Renal cortical epithelial cell (primary cell): ENCODE results near the gene DAGLA. TPM values are rescaled to one million over a fixed set of nuclear protein-coding genes. Genes with fewer than 3 reads are reported as not detected.

Experiments used
- DNase-seq: peaks from one replicate; pipeline ENCODE4 v3.0.0-alpha.2; 2011; ENCODE audit warnings: low read depth
- total RNA-seq: library from RNA; depleted of rRNA; stranded (reverse); fragments of >200 nt; gene quantifications from 2 replicates; pipeline ENCODE4 v1.2.3, GENCODE V29; 2014

DAGLA gene
- total RNA-seq, 1 donor from 2014 or later, result 6.8 TPM

DNA sequence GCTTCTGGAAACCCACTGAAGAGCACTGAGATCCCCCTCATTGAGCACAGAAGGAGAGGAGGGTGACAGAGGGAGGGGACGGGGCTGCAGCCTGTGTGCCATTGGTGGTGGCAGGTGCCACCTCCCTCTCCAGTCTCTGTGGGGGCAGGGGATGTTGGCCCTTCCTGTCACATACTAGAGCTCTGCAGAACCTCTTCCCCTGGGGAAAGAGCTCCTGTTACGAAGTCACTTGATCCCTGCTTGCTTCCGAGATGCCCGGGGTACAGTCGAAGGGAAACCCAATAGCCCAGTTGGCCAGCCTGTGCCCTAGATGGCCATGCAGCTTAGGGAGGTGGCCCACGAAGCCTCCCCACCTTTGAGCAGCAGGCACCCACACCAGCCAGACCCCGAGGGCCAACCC, 29.4 kb downstream of the DAGLA start:
- no peak for DNase-seq

DNA sequence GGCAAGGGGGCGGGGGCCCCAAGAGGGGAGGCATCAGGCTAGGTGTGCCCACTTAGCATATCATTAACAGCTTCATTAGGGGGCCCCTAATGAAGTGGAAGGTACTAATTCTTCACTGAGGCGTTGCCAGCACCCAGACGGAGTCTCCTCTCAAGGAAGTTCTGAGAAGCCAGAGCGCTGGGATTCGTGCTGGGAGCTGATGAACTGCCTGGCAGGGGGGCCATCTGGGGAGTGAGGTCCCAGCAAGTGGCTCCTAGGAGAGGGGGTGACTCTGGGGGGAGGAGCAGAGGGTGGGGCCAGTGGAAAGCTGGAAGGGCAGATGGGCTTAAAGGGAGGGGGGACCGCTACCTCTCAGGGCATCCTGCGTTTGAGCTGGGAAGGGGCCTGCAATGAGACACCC, 29.8 kb downstream of the DAGLA start:
- no peak for DNase-seq

DNA sequence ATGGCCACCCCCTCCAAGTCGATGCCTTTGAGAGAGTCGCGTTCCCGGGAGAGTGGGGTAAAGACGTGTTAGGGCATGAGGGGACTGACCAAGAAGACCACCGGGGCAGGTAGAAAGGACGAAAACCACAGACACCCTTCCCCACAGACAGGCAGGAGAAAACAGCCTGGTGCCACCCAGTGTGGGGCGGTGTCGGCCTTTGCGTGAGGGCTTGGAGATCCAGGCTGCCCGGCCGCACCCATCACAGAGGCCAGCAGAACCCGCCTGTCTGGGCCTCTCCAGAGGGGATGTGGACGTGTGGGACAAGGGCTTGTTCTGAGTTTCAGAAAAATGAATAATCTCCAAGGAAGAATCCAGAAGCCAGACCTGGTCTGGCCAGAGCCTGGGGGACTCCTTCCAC, 30.8 kb downstream of the DAGLA start:
- no peak for DNase-seq

DNA sequence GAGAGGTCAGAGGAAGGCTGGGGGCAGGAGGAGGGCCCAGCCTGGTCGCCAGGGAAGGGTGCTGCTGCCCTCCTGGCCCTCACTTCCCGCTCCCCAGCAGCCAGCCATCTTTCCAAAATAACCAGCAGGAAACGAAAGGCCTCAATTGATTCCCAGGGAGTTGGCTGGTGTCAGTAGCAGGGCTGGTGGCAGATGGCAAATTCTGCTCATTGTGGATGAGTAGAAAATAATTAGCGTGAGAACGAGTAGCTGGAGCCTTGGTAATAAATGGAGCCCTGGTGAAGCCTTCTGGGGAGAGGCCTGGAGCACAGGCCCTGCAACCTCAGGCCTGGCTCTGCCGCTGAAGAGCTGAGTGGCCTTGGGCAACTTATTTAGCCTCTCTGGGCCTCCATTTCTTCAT, 31.3 kb downstream of the DAGLA start:
- DNase-seq, result no peak

DNA sequence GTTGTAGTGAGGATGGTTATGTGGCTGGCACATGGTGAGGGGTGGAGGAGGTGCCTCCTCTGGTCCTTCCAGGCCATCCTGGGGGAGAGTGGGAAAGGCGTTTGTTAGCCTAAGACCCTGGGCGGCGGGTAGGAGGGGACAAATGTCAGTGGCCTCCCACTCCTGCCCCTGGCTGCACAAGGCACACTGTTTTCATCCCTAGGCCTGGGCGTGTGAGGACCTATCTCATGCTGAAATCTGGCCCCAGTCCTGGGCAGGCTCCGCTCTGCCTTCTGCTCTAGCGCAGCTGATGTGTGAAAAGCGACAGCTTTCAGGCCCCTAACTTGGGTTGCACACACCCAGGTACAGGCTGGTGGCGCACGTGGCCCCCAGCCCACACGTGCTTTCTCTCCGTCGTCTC, 32.1 kb downstream of the DAGLA start:
- DNase-seq, result no peak

DNA sequence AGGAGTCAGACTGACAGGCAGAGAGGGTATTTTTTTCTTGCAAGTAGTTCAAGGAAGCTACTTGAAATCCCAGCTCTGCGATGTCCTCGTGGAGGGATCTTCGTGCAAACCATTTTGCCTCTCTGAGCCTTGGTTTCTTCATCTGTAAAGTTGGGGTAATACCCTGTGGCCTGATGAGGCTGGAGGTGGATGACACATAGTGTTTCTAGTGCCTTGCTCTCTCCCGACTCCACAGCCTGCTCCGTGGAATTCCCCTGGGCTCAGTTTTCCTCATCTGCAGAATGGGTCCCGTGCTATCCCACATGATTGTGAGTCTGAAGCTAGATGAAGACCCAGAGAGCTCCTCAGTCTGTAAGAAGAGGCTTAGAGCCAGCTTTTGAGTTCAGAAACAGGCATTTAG, 32.7 kb downstream of the DAGLA start:
- DNase-seq, result no peak

DNA sequence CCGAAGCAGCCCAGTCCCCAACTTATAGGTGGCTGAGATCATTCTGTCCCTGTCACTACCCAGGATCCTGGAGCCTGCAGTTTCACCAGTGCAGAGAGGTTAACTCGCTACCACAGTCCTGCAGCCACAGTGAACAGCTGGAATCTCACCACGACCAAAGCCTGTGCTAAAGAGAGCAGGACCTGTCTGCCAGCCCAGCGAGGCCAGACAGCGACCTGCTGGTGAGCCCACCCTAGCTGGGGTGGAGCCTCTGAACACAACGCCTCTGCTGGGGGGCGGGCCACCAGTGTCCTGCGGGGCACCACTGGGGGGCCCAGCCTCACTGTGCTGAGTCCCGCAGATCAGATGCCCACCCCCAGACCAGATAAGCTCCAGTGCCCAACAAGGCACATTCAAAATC, 33.3 kb downstream of the DAGLA start:
- DNase-seq, result no peak

DNA sequence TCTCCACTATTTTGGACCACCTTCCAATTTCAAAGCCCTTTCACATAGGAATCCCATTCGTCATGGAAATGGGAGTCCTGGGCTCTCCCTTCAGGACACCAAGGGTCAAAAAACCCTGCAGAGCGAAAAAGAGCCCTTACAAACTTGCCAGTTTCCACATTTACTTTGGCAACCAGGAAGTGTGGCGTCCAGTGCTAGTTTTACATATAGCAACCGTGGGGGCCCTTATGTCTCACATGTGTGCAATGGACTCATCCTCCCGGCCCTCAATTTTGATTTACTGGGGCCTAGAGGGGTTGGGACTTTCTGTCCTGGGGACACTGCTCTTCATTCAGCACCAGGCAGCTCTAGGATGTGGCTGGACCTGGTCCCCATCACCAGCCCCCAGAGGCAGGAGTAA, 33.7 kb downstream of the DAGLA start:
- no peak for DNase-seq

DNA sequence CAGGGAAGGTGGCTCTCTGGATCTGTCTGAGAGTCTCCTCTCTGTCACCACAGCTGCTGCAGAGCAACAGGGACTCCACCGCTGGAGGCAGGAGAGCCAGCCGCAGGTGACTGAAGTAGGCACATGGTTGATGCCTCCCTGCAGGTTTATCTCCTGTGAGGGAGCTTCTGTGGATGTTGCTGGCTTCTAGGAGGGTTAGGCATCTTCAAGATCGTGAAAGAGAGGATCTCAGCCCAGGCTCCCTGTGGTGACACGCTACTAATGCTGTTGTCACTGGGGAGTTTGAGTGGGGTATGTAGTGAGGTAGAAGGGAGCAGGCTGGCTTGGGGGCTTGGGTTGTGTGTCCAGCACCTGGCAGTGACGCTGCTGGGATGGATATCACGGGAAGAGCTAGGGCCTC, 34.1 kb downstream of the DAGLA start:
- DNase-seq, result no peak

DNA sequence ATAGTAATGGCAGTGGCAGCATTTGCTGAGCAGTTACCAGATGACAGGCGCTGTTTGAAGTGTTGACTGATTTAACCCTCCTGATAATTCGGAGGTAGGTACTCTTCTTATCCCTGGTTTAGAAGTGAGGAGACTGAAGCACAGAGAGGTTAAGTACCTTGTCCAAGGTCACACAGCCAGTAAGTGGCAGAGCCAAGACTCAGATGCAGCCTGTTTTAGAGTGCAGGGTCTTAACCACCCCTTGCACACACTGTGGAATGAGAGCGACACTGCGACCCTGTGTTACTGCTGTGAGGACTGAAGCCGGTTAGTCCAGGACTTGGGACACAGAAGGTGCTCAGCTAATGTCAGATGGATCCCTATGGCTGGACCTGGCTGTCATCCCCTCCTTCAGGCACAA, 34.7 kb downstream of the DAGLA start:
- no peak for DNase-seq

DNA sequence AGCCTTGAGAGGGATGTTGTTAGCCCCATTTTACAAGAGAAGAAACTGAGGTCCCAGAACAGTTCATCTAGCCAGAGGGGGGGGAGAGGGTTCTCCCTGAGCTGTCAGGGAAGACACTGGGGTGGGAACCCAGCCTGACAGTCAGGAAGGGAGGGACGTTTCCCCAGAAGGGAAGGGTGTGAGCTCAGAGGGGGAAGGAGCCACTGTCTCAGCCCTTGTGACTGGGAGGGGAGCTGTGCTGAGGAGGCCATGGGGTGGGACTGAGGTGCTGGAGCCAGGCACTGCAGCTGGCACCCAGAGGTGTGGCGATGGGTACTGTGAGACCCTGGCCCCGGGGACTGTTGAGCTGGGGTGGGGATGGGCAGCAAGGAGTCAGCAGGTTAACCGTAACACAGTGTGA, 35.7 kb downstream of the DAGLA start:
- DNase-seq, result no peak

DNA sequence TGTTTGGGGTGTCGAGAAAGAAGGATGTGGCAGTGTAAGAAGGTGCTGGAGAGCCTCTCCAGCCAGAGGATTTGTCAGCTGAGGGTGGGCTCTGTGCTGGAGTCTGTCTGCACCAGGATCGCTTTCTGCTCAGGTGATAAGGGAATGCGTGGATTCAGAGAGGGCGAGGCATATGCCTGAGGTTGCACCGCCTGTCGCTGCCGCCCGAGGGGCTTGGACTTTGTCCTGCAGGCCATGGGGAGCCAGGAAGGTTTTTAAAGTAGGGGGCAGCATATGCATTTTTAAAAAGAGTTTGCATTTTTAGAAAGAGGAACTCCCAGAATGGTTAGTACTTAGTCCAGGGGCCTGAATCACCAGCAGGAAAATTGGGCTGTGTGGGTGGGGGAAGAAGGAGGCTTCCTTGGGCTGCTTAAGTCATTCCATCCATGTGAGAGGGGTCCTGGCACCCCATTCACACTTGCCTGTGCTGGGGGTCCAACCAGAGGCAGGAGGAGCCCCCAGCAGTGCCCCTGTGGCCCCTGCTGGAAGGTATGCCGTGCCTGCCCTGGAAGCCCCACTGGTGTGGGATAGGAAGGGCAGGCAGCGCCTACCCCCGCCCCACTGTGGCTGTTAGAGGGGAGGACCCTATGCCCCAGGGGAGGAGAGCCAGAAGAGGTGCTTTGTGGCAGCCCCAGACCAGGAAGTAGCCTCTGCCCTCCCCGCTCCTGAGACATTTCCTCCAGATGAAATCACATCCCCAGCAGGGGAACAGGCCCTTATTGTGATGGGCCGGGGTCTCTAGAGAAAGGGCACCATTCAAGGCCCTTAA, 36.5 kb downstream of the DAGLA start:
- DNase-seq, result no peak

DNA sequence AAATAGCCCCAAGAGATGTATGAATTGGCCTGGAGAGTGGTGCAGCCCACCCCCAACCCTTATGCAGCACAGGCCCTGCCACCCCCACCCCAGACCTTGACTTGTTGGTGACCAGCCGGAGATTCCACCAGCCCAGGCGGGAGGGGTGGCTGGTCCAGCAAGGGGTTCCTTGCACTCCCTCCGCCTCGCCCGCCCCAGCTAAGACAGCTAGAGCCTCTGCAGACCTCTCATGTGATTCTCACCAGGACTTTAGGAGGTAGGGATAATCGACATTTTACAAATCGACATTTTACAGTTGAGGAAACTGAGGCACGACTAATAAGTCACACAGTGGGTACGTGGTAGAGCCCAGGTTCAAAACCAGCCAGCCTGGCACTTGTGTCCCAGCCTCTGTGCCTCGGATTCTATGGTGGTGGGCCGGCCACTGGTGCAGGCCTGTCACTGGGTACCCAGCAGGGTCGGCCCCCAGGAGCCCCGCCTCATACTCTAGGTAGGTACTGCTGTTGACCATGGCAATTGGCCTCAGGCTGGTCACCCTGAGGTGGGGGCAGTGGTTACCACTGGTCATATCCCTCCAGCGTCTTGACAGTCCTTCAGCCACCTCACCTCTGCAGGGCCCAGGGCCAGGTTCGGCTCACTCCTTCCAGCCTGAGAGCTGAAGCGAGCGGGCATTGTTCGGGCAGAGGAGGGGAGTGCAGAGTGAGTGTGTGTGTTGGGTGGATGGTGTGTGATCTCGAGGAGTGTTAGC, 37.3 kb downstream of the DAGLA start:
- DNase-seq, result no peak

DNA sequence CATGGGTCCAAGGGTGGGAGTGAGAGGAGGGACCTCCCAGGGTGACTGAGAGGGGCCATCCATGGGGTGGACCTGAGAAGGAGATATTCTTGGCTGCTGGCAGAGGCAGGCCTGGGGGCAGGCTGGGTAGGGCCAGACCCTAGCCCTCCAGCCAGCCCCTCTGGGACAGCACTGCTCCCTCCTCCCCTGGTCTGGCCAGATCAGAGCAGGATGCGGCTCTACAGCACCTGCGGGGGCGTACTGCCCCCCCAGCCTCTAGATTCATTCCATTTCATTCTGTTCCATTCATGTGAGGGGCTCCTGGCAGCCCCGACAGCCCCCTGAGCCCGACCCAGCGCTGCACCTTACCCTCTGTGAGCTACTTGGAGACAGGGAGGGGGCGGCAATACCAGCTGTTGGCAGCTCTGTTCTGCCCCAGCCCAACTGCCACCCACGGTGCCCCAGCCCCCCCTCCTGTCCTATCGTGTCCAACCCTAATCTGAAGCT, 37.9 kb downstream of the DAGLA start:
- DNase-seq, result no peak

DNA sequence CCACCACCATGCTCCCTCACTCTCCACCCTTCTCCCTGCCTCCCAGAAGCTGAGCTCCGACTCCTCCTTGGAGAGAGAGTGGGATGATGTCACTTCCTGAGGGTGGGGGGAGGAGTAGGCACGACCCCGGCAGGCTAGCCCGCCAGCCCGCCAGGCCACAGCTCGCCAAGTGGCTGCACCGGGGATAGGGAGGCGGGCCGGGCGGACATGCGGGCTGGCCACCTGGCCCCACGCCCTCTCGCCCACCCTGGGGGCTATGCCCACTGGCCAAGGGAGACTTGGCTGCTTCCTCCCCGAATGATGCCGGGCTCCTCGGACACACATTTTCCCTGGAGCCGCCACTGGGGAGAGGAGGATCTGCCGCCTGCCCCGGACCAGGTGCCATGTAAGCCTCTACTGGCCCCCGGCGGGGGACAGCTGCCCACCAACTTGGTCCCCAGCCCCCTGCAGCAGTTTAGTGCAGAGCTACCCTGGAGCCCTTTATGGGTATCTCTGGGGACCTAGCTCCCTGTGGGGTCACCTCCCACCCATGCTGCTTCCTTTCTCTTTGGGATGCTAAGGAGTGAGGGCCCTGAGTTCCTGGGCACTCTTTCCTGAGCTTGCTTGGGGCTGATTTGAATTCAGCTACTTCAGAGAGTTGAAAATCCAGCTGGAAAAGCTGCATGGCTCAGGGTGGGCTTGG, 38.6 kb downstream of the DAGLA start:
- DNase-seq, result no peak

DNA sequence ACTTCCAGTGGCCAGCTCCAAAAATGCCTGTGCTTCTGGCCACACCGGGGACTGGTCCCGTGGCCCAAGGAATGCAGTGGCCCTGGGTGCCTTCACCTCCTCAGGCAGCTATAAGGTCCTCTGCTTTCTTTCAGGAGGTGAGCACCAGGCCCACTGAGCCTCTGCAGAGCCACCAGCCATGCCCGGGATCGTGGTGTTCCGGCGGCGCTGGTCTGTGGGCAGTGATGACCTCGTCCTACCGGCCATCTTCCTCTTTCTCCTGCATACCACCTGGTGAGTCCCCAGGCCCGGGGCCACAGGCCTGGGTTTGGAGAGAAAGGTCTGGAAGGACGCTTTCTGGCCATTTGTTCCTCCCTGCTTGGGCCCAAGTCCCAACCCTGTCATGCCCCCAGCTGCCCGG, 39.8 kb downstream of the DAGLA start:
- no peak for DNase-seq

DNA sequence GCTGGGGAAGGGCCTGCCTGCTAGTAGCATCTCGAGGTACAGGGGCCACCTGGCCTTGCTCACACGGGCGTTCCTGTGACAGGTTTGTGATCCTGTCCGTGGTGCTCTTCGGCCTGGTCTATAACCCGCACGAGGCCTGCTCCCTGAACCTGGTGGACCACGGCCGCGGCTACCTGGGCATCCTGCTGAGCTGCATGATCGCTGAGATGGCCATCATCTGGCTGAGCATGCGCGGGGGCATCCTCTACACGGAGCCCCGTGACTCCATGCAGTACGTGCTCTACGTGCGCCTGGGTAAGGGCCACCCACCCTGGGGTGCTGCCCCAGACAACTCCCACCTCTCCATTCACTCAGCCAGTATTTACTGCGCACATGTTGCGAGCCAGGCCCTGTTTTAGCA, 40.4 kb downstream of the DAGLA start:
- no peak for DNase-seq

DNA sequence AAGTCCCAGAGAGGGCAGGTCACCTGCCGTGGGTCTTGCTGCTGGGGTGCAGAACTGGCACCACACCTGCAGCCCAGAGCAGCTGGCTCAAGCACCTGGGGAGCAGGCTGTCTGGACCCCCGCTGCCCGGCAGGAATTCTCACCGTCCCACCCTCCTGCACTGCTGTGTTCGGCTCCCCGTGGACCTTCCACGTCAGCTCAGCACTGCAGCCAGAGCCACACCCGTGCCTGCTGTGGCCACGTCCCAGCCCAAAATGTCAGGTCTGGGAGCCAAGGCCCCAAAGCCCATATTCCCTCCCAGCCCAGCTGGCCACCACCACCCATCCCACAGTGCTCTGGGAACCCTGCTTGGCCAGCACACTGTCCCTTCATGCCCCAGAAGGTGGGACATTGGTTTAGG, 44.2 kb downstream of the DAGLA start:
- DNase-seq, result no peak

DNA sequence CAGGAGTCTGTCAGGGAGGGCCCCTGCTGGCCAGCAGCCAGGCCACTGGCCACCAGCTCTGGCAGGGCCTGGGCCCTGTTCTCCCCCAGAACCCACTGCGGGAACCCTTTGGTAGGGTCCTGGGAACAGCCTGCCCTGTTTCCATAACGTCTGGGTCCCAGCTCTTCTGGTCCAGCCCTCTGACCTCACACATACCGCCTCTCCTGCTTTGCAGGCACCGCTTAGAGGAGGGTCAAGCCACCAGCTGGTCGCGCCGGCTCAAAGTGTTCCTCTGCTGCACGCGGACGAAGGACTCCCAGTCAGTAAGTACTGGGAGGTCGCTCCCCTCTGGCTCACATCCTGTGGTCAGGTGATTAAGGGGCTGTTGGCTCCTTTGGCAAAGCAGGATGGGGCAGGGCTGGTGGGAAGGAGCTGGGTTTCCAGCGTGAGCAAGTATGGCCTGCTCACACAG, 45.6 kb downstream of the DAGLA start:
- peak; percentile 58 for DNase-seq

DNA sequence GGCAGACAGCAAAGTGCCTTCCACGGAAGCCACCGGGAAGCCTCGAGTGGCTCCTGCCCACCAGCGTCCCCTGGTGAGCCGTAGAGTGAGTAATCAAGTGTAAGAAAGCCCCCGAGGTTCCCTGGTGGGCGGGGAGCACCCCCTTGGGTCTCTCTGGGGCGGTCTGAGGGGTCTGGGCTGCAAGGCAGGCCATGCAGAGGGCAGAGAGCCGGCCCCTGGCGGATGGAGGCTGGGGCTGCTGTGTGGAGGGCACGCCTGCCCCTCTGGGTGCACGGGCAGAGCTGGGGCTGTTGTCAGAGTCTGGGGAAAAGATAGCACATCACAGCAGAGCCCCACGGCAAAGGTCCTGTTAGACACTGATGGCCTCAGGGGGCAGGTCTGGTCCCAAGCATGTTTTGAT, 46.6 kb downstream of the DAGLA start:
- DNase-seq, result no peak

DNA sequence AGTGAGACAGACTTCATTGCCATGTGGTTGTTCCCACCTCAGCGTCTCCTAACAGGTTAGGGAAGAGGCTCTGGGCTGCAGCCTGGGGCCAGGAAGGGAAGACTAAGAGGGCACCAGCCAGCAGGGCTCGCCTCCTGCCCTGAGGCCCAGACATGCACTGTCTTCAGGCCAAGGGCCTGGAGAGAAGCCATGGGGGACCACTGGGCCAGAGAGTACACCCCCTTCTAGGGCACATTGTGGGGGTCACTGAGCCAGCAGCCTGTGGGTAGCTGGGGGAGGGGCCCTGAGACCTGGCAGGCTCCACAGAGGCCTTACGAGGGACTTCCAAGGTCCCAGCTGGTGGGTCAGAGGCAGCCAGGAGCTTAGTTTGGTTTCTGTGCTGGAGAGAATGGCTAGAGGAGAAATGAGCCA, 47.2 kb downstream of the DAGLA start:
- DNase-seq, result no peak

DNA sequence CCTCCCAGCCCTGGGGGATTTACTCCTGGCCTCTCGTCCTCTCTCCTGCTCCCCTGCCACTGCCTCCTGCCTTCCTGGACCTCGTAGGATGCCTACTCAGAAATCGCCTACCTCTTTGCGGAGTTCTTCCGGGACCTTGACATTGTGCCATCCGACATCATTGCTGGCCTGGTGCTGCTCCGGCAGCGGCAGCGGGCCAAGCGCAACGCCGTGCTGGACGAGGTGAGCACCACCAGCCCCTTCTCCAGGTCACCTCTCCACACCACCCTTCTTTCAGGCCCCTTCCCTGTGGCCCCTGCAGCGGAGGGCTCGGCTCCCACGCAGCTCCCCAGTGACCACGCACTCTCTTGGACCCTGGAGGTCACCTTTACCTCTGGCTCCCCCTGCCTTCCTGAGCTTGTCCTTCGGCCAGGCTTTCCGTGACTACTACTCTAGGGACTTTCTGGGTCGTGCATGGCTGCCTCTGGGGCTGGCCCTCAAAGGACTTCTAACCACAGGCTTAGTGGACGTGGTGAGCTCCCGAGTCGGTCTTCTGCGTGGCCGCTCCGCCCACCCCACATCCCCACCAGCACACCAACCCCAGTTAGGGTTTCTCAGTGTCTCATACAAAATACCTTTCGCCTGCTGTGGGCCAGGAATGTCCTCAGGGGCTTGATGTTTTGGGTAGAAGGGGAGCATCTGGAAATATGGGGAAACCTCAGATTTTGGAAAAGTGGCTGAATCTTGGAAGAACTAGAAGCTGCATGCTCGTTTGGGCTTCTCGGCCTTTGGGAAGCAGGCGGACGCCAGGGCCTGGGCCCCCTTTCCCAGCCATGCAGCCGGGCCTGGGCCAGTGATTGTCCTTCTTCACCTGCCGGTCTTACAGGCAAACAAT, 48.1 kb downstream of the DAGLA start:
- DNase-seq, result peak; percentile 75
